ENCODE measurements around the gene DCAF11.
A peak's percentile ranks its signal among the peaks of the same experiment; 100 is the strongest.
"Not testable (repeated sequence)": the region's sequence is repeated elsewhere in the genome, so short reads cannot be mapped to it uniquely, and the experiment has no call there.

The DCAF11 gene

DNA sequence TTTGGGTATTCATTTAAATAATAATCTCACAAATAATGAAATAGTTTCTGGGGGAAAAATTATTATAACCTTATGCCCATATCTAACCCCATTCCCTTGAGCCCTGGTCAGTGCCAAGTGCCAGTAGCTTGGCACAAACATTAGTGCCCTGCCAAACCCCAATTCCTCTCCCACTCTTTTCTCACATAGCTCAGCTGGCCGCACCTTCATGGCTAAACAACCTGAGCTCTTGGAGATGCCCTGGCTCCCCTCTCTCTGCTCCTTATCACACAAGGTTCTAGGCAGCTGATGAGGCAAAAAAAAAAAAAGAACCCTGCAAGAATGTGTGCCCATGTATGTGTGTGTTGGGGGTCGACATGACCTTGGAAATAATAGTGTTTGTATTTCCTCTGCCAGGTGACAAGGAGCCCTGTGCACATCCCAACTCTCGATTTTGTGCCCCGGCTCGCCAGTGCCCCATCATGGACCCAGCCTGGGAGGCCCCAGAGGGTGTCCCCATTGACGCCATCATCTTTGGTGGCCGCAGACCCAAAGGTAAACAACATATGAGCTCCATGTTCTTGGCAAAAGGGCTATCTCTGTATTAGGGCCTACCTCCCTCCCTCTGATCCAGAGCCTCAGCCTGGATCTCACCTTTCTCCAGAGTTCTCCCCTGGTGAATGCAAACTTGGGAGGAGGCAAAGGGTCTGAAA, 12.1 kb upstream of the DCAF11 start:
- Histone ChIP-seq H3K27ac (ENCODE audit: low read length) (no peak overlapping the region), H3K9me3 (ENCODE audit: insufficient read depth, low read depth, low read length) (peaks cover 4% of the 10 kb centered on the region; the same call in 1 of the 2 replicates), H3K4me1 (ENCODE audit: insufficient read depth, low read length) (no peaks in the 10 kb centered on the region), H3K36me3 (ENCODE audit: insufficient read depth, low read depth, low read length) (peaks cover 59% of the 10 kb centered on the region), H3K9ac (ENCODE audit: low read depth, low read length) (no peak overlapping the region), H3K4me3 (ENCODE audit: low read length) (no peak overlapping the region), H3K27me3 (ENCODE audit: insufficient read depth, low read length) (no peaks in the 10 kb centered on the region)

GRCh38 chr14:24103451-24103850, 11.1 kb upstream of the DCAF11 start:
- no peak overlapping the region for H3K27ac ChIP-seq (ENCODE audit: low read length)
- no peaks in the 10 kb centered on the region for H3K27me3 ChIP-seq (ENCODE audit: insufficient read depth, low read length)
- no peak overlapping the region for H3K9ac ChIP-seq (ENCODE audit: low read depth, low read length)
- no peaks in the 10 kb centered on the region for H3K4me1 ChIP-seq (ENCODE audit: insufficient read depth, low read length)
- H3K36me3 ChIP-seq (ENCODE audit: insufficient read depth, low read depth, low read length) = peaks cover 50% of the 10 kb centered on the region
- peaks cover 4% of the 10 kb centered on the region; the same call in 1 of the 2 replicates for H3K9me3 ChIP-seq (ENCODE audit: insufficient read depth, low read depth, low read length)
- H3K4me3 ChIP-seq (ENCODE audit: low read length) = no peak overlapping the region

DNA sequence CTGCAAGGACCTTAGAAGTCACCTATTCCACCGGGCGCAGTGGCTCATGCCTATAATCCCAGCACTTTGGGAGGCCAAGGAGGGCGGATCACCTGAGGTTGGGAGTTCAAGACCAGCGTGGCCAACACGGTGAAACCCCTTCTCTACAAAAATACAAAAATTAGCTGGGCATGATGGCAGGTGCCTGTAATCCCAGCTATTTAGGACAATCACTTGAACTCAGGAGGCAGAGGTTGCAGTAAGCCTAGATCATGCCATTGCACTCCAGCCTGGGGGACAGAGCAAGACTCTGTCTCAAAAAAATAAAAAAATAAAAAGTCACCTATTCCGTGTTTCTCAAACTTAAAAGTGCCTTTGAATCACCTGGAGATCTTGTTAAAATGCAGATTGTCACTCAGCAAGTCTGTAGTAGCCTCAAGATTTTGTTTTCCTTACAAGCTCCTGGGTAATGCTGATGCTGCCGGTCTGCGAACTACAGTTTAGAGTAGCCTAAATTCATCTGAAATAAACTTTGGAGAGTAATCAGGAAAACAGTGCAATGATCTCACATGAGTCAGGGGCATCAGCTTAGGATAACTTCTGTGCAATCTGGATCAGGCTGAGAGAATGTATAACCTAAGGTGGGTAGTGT, 8.9 kb upstream of the DCAF11 start:
- H3K36me3 ChIP-seq (ENCODE audit: insufficient read depth, low read depth, low read length) = peaks cover 29% of the 10 kb centered on the region
- not testable (repeated sequence) for H3K9me3 ChIP-seq (ENCODE audit: insufficient read depth, low read depth, low read length); H3K4me3 ChIP-seq (ENCODE audit: low read length); H3K9ac ChIP-seq (ENCODE audit: low read depth, low read length); H3K4me1 ChIP-seq (ENCODE audit: insufficient read depth, low read length); H3K27me3 ChIP-seq (ENCODE audit: insufficient read depth, low read length); H3K27ac ChIP-seq (ENCODE audit: low read length)

DNA sequence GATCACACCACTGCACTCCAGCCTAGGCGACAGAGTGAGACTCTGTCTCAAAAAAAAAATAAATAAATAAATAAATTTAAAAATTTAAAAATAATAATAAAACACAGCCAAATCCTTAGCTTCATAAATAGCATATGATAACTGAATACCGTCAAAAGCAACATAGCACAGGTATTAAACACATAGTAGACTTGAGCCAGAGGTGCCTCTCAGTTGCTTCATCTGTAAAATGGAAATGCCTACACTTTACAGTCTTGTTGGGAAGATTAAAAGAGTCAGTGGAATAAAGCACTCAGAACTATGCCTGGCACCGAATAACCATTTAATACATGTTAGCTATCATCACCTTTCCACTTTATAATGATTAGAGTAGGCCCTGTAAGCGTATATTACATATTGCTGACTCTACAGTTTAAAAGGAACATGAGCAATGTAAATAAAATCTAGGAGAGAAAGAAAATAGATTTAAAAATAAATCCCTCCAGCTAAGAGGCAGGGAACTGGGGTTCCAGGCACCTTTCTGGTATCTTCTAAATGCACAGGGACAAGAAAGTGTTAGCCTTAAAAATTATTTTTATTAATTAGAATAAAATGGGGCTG, 7.8 kb upstream of the DCAF11 start:
- Histone ChIP-seq H3K27me3 (ENCODE audit: insufficient read depth, low read length) (no peaks in the 10 kb centered on the region), H3K9me3 (ENCODE audit: insufficient read depth, low read depth, low read length) (peaks cover 4% of the 10 kb centered on the region; the same call in 1 of the 2 replicates), H3K4me3 (ENCODE audit: low read length) (no peak overlapping the region), H3K27ac (ENCODE audit: low read length) (no peak overlapping the region), H3K9ac (ENCODE audit: low read depth, low read length) (no peak overlapping the region), H3K4me1 (ENCODE audit: insufficient read depth, low read length) (0 out of 2 replicates have a peak, but pooled peaks cover 2% of the 10 kb centered on the region), H3K36me3 (ENCODE audit: insufficient read depth, low read depth, low read length) (peaks cover 21% of the 10 kb centered on the region)

- Histone ChIP-seq H3K27me3 (ENCODE audit: insufficient read depth, low read length) (no peaks in the 10 kb centered on the region), H3K4me1 (ENCODE audit: insufficient read depth, low read length) (0 out of 2 replicates have a peak, but pooled peaks cover 2% of the 10 kb centered on the region), H3K4me3 (ENCODE audit: low read length) (no peak overlapping the region), H3K9me3 (ENCODE audit: insufficient read depth, low read depth, low read length) (peaks cover 4% of the 10 kb centered on the region; the same call in 1 of the 2 replicates), H3K36me3 (ENCODE audit: insufficient read depth, low read depth, low read length) (peaks cover 8% of the 10 kb centered on the region), H3K9ac (ENCODE audit: low read depth, low read length) (no peak overlapping the region), H3K27ac (ENCODE audit: low read length) (no peak overlapping the region)
Observed at GRCh38 chr14:24108336-24108874, 6.2 kb upstream of the DCAF11 start.

- Histone ChIP-seq H3K9me3 (ENCODE audit: insufficient read depth, low read depth, low read length) (no peaks in the 10 kb centered on the region), H3K4me3 (ENCODE audit: low read length) (no peak overlapping the region), H3K27ac (ENCODE audit: low read length) (no peak overlapping the region), H3K36me3 (ENCODE audit: insufficient read depth, low read depth, low read length) (no peaks in the 10 kb centered on the region), H3K27me3 (ENCODE audit: insufficient read depth, low read length) (no peaks in the 10 kb centered on the region), H3K4me1 (ENCODE audit: insufficient read depth, low read length) (0 out of 2 replicates have a peak, but pooled peaks cover 2% of the 10 kb centered on the region), H3K9ac (ENCODE audit: low read depth, low read length) (no peak overlapping the region)
Observed at GRCh38 chr14:24110060-24110459, 4.5 kb upstream of the DCAF11 start.

GRCh38 chr14:24110523-24110922, 4.1 kb upstream of the DCAF11 start:
- no peaks in the 10 kb centered on the region for H3K36me3 ChIP-seq (ENCODE audit: insufficient read depth, low read depth, low read length)
- H3K27me3 ChIP-seq (ENCODE audit: insufficient read depth, low read length) = no peaks in the 10 kb centered on the region
- no peak overlapping the region for H3K4me3 ChIP-seq (ENCODE audit: low read length)
- no peaks in the 10 kb centered on the region for H3K9me3 ChIP-seq (ENCODE audit: insufficient read depth, low read depth, low read length)
- peaks cover 2% of the 10 kb centered on the region; the same call in 1 of the 2 replicates for H3K4me1 ChIP-seq (ENCODE audit: insufficient read depth, low read length)
- no peak overlapping the region for H3K9ac ChIP-seq (ENCODE audit: low read depth, low read length)
- H3K27ac ChIP-seq (ENCODE audit: low read length) = no peak overlapping the region

- Histone ChIP-seq H3K36me3 (ENCODE audit: insufficient read depth, low read depth, low read length) (peaks cover 18% of the 10 kb centered on the region), H3K4me3 (ENCODE audit: low read length) (peak overlapping the region; percentile 94), H3K4me1 (ENCODE audit: insufficient read depth, low read length) (peaks cover 9% of the 10 kb centered on the region; the same call in 1 of the 2 replicates), H3K9ac (ENCODE audit: low read depth, low read length) (peak overlapping the region; percentile 85; the same call in 1 of the 2 replicates), H3K27ac (ENCODE audit: low read length) (peak overlapping the region; percentile 52), H3K9me3 (ENCODE audit: insufficient read depth, low read depth, low read length) (no peaks in the 10 kb centered on the region), H3K27me3 (ENCODE audit: insufficient read depth, low read length) (no peaks in the 10 kb centered on the region)
Observed at GRCh38 chr14:24113379-24113800, 1.2 kb upstream of the DCAF11 start.

DNA sequence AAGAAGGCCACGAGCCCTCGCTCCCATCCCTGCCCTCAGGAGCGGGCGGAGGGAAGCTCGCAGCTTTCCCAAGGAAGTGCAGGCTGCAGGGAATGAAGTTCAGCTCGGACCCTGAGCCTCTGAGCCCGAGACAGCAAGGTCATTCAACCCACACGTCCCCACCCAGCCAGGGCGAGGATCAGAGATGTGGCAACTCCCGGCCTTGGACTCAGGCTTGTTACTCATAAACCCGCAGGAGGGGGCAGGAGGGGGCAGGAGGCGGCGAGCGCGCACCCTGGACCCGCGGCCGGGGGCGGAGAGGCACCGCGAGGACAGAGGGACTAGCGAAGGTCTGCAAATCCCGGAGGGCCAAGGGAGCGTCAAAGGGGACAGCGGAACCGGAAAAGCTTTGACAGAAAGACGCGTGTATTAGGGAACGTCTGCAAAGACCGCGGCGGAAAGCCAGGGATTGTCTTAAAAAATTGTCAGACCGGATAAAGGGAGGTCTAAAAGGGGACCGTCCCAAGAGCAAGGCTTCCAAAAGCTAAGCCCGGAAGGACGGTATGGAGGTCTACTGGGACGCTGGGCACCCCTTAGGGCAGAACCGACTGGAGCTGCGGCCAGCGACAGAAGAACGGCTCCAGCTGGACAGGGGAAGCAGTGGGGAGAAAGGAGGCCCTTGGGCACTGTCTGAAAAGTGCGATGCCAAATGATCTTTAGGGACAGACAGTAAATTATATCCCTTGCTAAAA, 611 bp upstream of the DCAF11 start:
- H3K27me3 ChIP-seq (ENCODE audit: insufficient read depth, low read length) = no peaks in the 10 kb centered on the region
- peak overlapping the region; percentile 94 for H3K4me3 ChIP-seq (ENCODE audit: low read length)
- no peaks in the 10 kb centered on the region for H3K9me3 ChIP-seq (ENCODE audit: insufficient read depth, low read depth, low read length)
- peak overlapping the region; percentile 52 for H3K27ac ChIP-seq (ENCODE audit: low read length)
- H3K4me1 ChIP-seq (ENCODE audit: insufficient read depth, low read length) = peaks cover 6% of the 10 kb centered on the region; the same call in 1 of the 2 replicates
- peaks cover 23% of the 10 kb centered on the region for H3K36me3 ChIP-seq (ENCODE audit: insufficient read depth, low read depth, low read length)
- peak overlapping the region; percentile 85; the same call in 1 of the 2 replicates for H3K9ac ChIP-seq (ENCODE audit: low read depth, low read length)

- Histone ChIP-seq H3K4me3 (ENCODE audit: low read length) (peak overlapping the region; percentile 94), H3K9ac (ENCODE audit: low read depth, low read length) (peak overlapping the region; percentile 78), H3K4me1 (ENCODE audit: insufficient read depth, low read length) (peaks cover 6% of the 10 kb centered on the region; the same call in 1 of the 2 replicates), H3K9me3 (ENCODE audit: insufficient read depth, low read depth, low read length) (no peaks in the 10 kb centered on the region), H3K27me3 (ENCODE audit: insufficient read depth, low read length) (no peaks in the 10 kb centered on the region), H3K36me3 (ENCODE audit: insufficient read depth, low read depth, low read length) (peaks cover 36% of the 10 kb centered on the region), H3K27ac (ENCODE audit: low read length) (no peak overlapping the region)
Observed at GRCh38 chr14:24115422-24116127, 998 bp downstream of the DCAF11 start.
